NCI-H2227 (cell line): Measurements from ENCODE around the gene SLC9A9.
"Not testable (repeated sequence)": the region's sequence is repeated elsewhere in the genome, so short reads cannot be mapped to it uniquely, and the experiment has no call there.

ENCODE experiments used
- DNase-seq: peaks from one replicate; lab custom pipeline; 2025; ENCODE audit not compliant: unreplicated experiment; lab: John Stamatoyannopoulos, UW

The SLC9A9 gene

GRCh38 chr3:143810953-143811265 is 37.4 kb downstream of the SLC9A9 start:
- DNase-seq, result no peak

GRCh38 chr3:143810166-143810952 is 37.9 kb downstream of the SLC9A9 start:
- no peak for DNase-seq

- no peak for DNase-seq
Measured at GRCh38 chr3:143809121-143809621, 39.1 kb downstream of the SLC9A9 start.

GRCh38 chr3:143808030-143808429 is 40.2 kb downstream of the SLC9A9 start:
- no peak for DNase-seq

- DNase-seq, result no peak
Measured at GRCh38 chr3:143806038-143806437, 42.2 kb downstream of the SLC9A9 start.

- DNase-seq, result not testable (repeated sequence)
Measured at GRCh38 chr3:143805476-143805875, 42.8 kb downstream of the SLC9A9 start.

- DNase-seq, result not testable (repeated sequence)
Measured at GRCh38 chr3:143801046-143801445, 47.2 kb downstream of the SLC9A9 start.

GRCh38 chr3:143798151-143798550 is 50.1 kb downstream of the SLC9A9 start:
- DNase-seq, result not testable (repeated sequence)

GRCh38 chr3:143795874-143796273 is 52.4 kb downstream of the SLC9A9 start:
- no peak for DNase-seq

GRCh38 chr3:143794793-143795462 is 53.3 kb downstream of the SLC9A9 start:
- DNase-seq, result no peak

GRCh38 chr3:143793971-143794370 is 54.3 kb downstream of the SLC9A9 start:
- no peak for DNase-seq

- no peak for DNase-seq
Measured at GRCh38 chr3:143791386-143791785, 56.9 kb downstream of the SLC9A9 start.

GRCh38 chr3:143786219-143787191 is 61.8 kb downstream of the SLC9A9 start:
- DNase-seq, result no peak

- DNase-seq, result no peak
Measured at GRCh38 chr3:143784446-143784845, 63.8 kb downstream of the SLC9A9 start.

GRCh38 chr3:143783851-143784370 is 64.4 kb downstream of the SLC9A9 start:
- DNase-seq, result no peak

GRCh38 chr3:143775459-143775858 is 72.8 kb downstream of the SLC9A9 start:
- DNase-seq, result peak; percentile 65

GRCh38 chr3:143771939-143772338 is 76.3 kb downstream of the SLC9A9 start:
- no peak for DNase-seq

GRCh38 chr3:143771258-143771657 is 77.0 kb downstream of the SLC9A9 start:
- no peak for DNase-seq

- no peak for DNase-seq
Measured at GRCh38 chr3:143770391-143770790, 77.9 kb downstream of the SLC9A9 start.

GRCh38 chr3:143769616-143770015 is 78.7 kb downstream of the SLC9A9 start:
- no peak for DNase-seq

GRCh38 chr3:143764840-143765239 is 83.4 kb downstream of the SLC9A9 start:
- DNase-seq, result no peak
